HEK293 (cell line): Measurements from ENCODE around the gene IGF1R.

ENCODE experiments used
- GLI2 ChIP-seq: fragments of 450-650 bp; formaldehyde crosslinking; IDR thresholded peaks from 2 replicates; pipeline ENCODE4; 2017; ENCODE audit warnings: missing biosample characterization, missing genetic modification characterization, low read depth, borderline replicate concordance
- HOXD13 ChIP-seq: sonication (generic); formaldehyde crosslinking; IDR thresholded peaks from 2 replicates; pipeline ENCODE4 v1.8.0; 2022; ENCODE audit warnings: missing genetic modification reagents, borderline replicate concordance
- IKZF3 ChIP-seq: fragments of 450-650 bp; IDR thresholded peaks from 2 replicates; pipeline ENCODE4 v1.5.0; 2018; ENCODE audit warnings: missing biosample characterization, mild to moderate bottlenecking, missing genetic modification characterization, moderate library complexity
- KLF1 ChIP-seq: fragments of 450-650 bp; formaldehyde crosslinking; IDR thresholded peaks from 2 replicates; pipeline ENCODE4 v1.5.1; 2016; ENCODE audit warnings: missing biosample characterization, missing genetic modification characterization
- OSR2 ChIP-seq: fragments of 450-650 bp; formaldehyde crosslinking; IDR thresholded peaks from 2 replicates; pipeline ENCODE4 v1.5.1; 2016; ENCODE audit warnings: missing biosample characterization, missing genetic modification characterization
- PRDM2 ChIP-seq: fragments of 450-650 bp; formaldehyde crosslinking; IDR thresholded peaks from 2 replicates; pipeline ENCODE4 v1.5.1; 2016; ENCODE audit warnings: missing biosample characterization, missing genetic modification characterization, borderline replicate concordance
- YY1 ChIP-seq: fragments of 450-650 bp; formaldehyde crosslinking; IDR thresholded peaks from 2 replicates; pipeline ENCODE4 v1.5.1; 2018; ENCODE audit warnings: missing biosample characterization, missing genetic modification characterization
- ZBTB17 ChIP-seq: fragments of 450-650 bp; formaldehyde crosslinking; IDR thresholded peaks from 2 replicates; pipeline ENCODE4 v1.5.1; 2016; ENCODE audit warnings: missing biosample characterization, missing genetic modification characterization
- ZNF10 ChIP-seq: fragments of 450-650 bp; formaldehyde crosslinking; IDR thresholded peaks from 2 replicates; pipeline ENCODE4 v1.5.1; 2017; ENCODE audit warnings: missing biosample characterization, missing genetic modification characterization
- ZNF114 ChIP-seq: fragments of 450-650 bp; formaldehyde crosslinking; IDR thresholded peaks from 2 replicates; pipeline ENCODE4 v1.5.0; 2017; ENCODE audit warnings: missing biosample characterization, missing genetic modification characterization
- ZNF140 ChIP-seq: fragments of 450-650 bp; formaldehyde crosslinking; IDR thresholded peaks from 2 replicates; pipeline ENCODE4 v1.5.1; 2016; ENCODE audit warnings: missing biosample characterization, missing genetic modification characterization
- ZNF19 ChIP-seq: fragments of 450-650 bp; formaldehyde crosslinking; IDR thresholded peaks from 2 replicates; pipeline ENCODE4; 2016; ENCODE audit warnings: missing biosample characterization, missing genetic modification characterization, low read depth
- ZNF202 ChIP-seq: fragments of 450-650 bp; formaldehyde crosslinking; IDR thresholded peaks from 2 replicates; pipeline ENCODE4 v1.5.1; 2016; ENCODE audit warnings: missing biosample characterization, missing genetic modification characterization, borderline replicate concordance
- ZNF248 ChIP-seq: fragments of 450-650 bp; formaldehyde crosslinking; IDR thresholded peaks from 2 replicates; pipeline ENCODE4 v1.5.1; 2017; ENCODE audit warnings: missing biosample characterization, missing genetic modification characterization
- ZNF26 ChIP-seq: fragments of 450-650 bp; formaldehyde crosslinking; IDR thresholded peaks from 2 replicates; pipeline ENCODE4 v1.5.1; 2016; ENCODE audit warnings: missing biosample characterization, missing genetic modification characterization
- ZNF341 ChIP-seq: fragments of 450-650 bp; formaldehyde crosslinking; IDR thresholded peaks from 2 replicates; pipeline ENCODE4; 2016; ENCODE audit warnings: low read depth, missing biosample characterization, missing genetic modification characterization
- ZNF501 ChIP-seq: fragments of 450-650 bp; formaldehyde crosslinking; IDR thresholded peaks from 2 replicates; pipeline ENCODE4 v1.5.1; 2016; ENCODE audit warnings: missing biosample characterization, missing genetic modification characterization
- ZNF518A ChIP-seq: fragments of 450-650 bp; formaldehyde crosslinking; conservative IDR thresholded peaks from 2 replicates; pipeline ENCODE4 v1.5.1; 2016; ENCODE audit warnings: low read depth, missing biosample characterization, missing genetic modification characterization
- ZNF529 ChIP-seq: fragments of 450-650 bp; formaldehyde crosslinking; IDR thresholded peaks from 2 replicates; pipeline ENCODE4 v1.5.1; 2017; ENCODE audit warnings: missing genetic modification characterization, missing biosample characterization; ENCODE audit not compliant: insufficient replicate concordance
- ZNF692 ChIP-seq: fragments of 450-650 bp; formaldehyde crosslinking; IDR thresholded peaks from 2 replicates; pipeline ENCODE4 v1.5.1; 2016; ENCODE audit warnings: missing biosample characterization, missing genetic modification characterization
- ZNF701 ChIP-seq: fragments of 450-650 bp; formaldehyde crosslinking; IDR thresholded peaks from 2 replicates; pipeline ENCODE4 v1.5.1; 2016; ENCODE audit warnings: missing biosample characterization, missing genetic modification characterization
- ZNF704 ChIP-seq: fragments of 450-650 bp; formaldehyde crosslinking; IDR thresholded peaks from 2 replicates; pipeline ENCODE4 v1.5.1; 2016; ENCODE audit warnings: missing biosample characterization, missing genetic modification characterization
- ZNF747 ChIP-seq: fragments of 450-650 bp; formaldehyde crosslinking; IDR thresholded peaks from 2 replicates; pipeline ENCODE4 v1.5.1; 2016; ENCODE audit warnings: missing biosample characterization, missing genetic modification characterization
- ZNF777 ChIP-seq: fragments of 450-650 bp; formaldehyde crosslinking; IDR thresholded peaks from 2 replicates; pipeline ENCODE4 v1.5.1; 2017; ENCODE audit warnings: missing biosample characterization, missing genetic modification characterization, borderline replicate concordance

The IGF1R gene

GRCh38 chr15:98896802-98897732 lies 248.7 kb downstream of the IGF1R start (continued):
- TF ChIP-seq ZNF501 (peak; percentile 72; the same call in 1 of the 2 replicates), HOXD13 (CRISPR knock-in tag) (peak; percentile 61; the same call in 1 of the 2 replicates), ZNF518A (tag by site-specific recombination) (peak; percentile 64), ZNF10 (tag by site-specific recombination) (peak; percentile 67; the same call in 1 of the 2 replicates), ZNF140 (tag by site-specific recombination) (no peak), ZNF341 (no peak), ZNF701 (tag by site-specific recombination) (no peak), ZNF704 (tag by site-specific recombination) (no peak), ZBTB17 (tag by site-specific recombination) (peak; percentile 68), OSR2 (tag by site-specific recombination) (peak; percentile 90), ZNF19 (tag by site-specific recombination) (no peak), ZNF747 (tag by site-specific recombination) (no peak), ZNF202 (tag by site-specific recombination) (no peak), ZNF248 (tag by site-specific recombination) (no peak), GLI2 (peak; percentile 95), ZNF692 (tag by site-specific recombination) (peak; percentile 79), KLF1 (tag by site-specific recombination) (no peak), YY1 (tag by site-specific recombination) (no peak), ZNF26 (no peak), PRDM2 (tag by site-specific recombination) (no peak), IKZF3 (tag by site-specific recombination) (peak; percentile 85), ZNF114 (tag by site-specific recombination) (no peak), ZNF777 (tag by site-specific recombination) (no peak), ZNF529 (no peak)
